Measurements from ENCODE around the gene APOBEC3H. TPM values are rescaled to one million over a fixed set of nuclear protein-coding genes. Genes with fewer than 3 reads are reported as not detected.

APOBEC3H gene
- total RNA-seq, 1 donor: not detected

DNA sequence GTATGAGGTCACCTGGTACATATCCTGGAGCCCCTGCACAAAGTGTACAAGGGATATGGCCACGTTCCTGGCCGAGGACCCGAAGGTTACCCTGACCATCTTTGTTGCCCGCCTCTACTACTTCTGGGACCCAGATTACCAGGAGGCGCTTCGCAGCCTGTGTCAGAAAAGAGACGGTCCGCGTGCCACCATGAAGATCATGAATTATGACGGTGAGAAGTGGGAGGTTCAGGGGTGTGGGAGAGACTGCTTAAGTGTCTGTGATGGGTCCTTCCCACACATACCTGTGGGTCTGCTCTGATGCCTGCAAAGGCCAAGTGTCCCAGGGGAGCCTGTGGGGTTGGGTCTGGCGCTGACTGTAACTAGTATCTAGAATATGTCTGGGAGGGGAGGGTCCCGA lies 16.0 kb upstream of the APOBEC3H start:
- TF ChIP-seq, protein P1, sequence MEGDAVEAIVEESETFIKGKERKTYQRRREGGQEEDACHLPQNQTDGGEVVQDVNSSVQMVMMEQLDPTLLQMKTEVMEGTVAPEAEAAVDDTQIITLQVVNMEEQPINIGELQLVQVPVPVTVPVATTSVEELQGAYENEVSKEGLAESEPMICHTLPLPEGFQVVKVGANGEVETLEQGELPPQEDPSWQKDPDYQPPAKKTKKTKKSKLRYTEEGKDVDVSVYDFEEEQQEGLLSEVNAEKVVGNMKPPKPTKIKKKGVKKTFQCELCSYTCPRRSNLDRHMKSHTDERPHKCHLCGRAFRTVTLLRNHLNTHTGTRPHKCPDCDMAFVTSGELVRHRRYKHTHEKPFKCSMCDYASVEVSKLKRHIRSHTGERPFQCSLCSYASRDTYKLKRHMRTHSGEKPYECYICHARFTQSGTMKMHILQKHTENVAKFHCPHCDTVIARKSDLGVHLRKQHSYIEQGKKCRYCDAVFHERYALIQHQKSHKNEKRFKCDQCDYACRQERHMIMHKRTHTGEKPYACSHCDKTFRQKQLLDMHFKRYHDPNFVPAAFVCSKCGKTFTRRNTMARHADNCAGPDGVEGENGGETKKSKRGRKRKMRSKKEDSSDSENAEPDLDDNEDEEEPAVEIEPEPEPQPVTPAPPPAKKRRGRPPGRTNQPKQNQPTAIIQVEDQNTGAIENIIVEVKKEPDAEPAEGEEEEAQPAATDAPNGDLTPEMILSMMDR (IDR thresholded peaks at IDR 0.05; ENCODE audit: insufficient read depth, low read depth, low read length): no peak
- H3K4me3 ChIP-seq (ENCODE audit: low read depth, low read length): no peak overlapping the region
- DNase-seq (ENCODE audit: low read depth): no peak

DNA sequence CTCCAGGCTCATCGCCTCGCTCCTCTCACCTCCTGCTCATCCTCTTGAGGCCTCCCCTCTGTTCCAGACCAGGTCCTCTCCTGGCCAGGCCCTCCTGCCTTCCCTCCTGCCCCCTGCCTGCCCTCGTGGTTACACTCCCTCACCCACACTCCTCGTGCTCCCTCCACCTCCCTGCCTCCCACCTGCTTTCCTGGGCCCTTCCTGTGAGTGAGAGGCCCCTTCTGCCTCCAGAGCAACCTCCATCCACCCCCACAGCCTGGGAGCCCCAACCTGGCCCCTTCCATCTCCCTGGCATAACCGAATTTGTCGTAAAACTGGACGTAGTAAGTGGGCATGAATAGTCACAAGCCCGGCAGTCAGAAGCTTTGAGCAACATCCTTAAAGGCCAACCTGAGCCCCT lies 15.4 kb upstream of the APOBEC3H start:
- DNase-seq (ENCODE audit: low read depth): no peak
- no peak overlapping the region for H3K4me3 ChIP-seq (ENCODE audit: low read depth, low read length)
- TF ChIP-seq, protein P1 (IDR thresholded peaks at IDR 0.05; ENCODE audit: insufficient read depth, low read depth, low read length): no peak

DNA sequence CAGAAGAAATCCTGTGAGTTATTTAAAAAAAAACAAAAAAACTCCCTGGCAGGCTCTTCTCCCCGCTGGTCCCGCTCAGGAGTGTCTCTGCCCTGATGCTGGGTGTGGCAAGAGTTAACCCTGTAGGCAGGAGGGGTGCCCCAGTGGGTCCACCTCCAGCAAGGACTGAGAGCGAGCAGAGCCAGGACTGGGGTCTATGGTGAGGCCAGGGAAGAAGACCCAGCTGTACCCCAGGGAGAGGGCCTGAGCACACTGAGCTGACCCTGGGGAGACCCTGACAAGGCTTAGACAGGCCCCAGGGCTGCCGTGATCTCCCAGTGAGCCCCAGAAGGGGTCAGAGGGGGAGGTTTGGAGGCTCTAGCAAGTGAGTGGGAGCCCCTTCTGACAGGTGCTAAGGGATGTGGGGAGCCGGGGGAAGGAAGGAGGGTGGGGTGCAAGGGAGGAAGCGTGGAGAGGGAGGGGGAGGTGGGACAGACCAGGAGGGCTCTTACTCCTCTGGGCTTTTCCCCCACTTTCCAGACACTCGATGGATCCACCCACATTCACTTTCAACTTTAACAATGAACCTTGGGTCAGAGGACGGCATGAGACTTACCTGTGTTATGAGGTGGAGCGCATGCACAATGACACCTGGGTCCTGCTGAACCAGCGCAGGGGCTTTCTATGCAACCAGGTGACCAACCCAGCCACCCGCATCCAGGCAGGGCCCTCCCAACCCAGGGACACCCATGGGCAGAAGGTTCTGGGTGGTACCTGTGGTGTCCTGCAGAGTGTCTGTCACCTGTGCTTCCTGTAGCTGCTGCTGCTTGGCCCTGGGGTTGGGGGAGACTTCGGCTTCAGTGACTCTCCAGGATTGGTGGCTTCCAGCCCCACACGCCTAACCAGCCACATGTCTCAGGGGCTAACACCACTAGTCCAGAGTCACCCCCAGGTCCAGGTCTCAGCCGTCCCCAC lies 13.6 kb upstream of the APOBEC3H start:
- H3K4me3 ChIP-seq (ENCODE audit: low read depth, low read length): no peak overlapping the region
- TF ChIP-seq, protein P1 (IDR thresholded peaks at IDR 0.05; ENCODE audit: insufficient read depth, low read depth, low read length): no peak
- DNase-seq (ENCODE audit: low read depth): no peak

DNA sequence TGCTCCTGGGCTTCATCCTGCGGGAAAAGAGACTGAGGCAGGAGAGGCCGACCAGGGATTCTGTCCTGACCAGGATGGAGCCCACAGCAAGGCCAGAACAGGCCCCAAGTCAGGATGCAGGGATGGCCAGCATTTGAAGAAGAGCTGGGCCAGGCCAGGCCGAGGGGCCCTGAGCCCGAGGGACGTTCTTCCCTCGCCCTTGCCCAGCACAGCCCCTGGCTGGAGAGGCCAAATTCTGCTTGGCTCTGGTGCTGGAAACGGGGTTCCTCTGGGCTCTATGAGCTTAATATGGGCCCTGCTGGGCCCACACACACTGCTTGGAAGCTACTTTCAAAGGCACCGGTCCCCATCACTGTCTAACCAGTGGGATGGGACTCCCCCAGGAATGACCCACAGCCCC lies 12.4 kb upstream of the APOBEC3H start:
- no peak for DNase-seq (ENCODE audit: low read depth)
- TF ChIP-seq, protein P1 (IDR thresholded peaks at IDR 0.05; ENCODE audit: insufficient read depth, low read depth, low read length): no peak
- no peak overlapping the region for H3K4me3 ChIP-seq (ENCODE audit: low read depth, low read length)

DNA sequence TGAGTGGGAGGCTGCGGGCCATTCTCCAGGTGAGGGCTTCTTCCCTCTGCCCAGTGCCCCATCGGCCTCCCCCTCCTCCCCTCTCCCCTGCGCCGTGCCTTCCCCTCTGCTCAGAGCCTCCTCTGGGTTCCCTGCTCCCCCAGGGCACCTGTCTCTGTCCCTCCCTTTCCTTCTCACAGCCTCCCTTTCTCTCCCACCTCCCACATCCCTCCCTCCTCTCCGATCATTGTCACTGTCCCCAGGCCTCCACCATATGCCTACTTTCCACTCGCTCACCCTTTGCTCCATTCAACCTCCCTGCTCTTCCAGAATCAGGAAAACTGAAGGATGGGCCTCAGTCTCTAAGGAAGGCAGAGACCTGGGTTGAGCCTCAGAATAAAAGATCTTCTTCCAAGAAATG lies 9.9 kb upstream of the APOBEC3H start:
- TF ChIP-seq, protein P1 (IDR thresholded peaks at IDR 0.05; ENCODE audit: insufficient read depth, low read depth, low read length): no peak
- no peak overlapping the region for H3K4me3 ChIP-seq (ENCODE audit: low read depth, low read length)
- DNase-seq (ENCODE audit: low read depth): no peak

DNA sequence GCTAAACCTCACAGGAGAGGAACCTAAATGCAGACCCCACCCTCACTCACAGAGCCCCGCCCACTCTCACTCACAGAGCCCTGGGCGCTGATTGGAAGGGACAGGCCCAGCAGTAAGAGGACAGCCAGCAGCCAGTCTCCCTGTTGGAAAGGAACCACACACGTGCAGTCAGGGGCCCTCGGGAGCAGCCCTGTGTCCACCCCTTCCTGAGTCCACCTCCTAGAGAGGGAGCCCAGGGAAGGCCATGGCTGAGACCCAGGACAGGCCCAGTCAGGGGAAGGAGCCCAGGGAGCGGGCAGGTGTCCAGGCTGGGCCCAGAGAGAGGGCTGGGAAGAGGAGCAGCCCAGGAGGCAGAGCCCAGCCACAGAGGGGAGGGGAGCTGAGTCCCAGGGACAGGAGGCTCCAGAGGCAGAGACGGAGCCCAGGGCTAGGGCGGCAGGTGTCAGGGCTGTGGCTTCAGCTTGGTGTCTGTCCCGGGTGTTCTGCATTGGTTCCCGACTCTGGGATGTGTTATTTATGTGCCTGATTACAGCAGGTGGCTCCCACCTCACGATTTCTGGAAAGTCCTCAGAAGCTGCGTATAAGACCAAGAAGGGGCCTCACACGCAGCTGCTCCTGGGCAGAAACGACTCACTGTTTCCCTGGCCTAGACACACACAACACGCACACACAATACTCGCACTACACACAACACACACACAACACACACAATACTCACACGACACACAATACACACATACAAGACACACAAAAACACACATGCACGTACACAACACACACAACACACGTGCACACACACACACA lies 9.0 kb upstream of the APOBEC3H start:
- TF ChIP-seq, protein P1 (IDR thresholded peaks at IDR 0.05; ENCODE audit: insufficient read depth, low read depth, low read length): no peak
- DNase-seq (ENCODE audit: low read depth): no peak
- H3K4me3 ChIP-seq (ENCODE audit: low read depth, low read length): no peak overlapping the region
